HG02852 (cell line): ENCODE measurements around the gene OR13F1.
"Not testable (repeated sequence)": the region's sequence is repeated elsewhere in the genome, so short reads cannot be mapped to it uniquely, and the experiment has no call there.

ENCODE experiments used
- ATAC-seq: cut with Tn5 transposase; IDR thresholded peaks from one replicate; pipeline ENCODE4 v1.9.1; 2021; ENCODE audit warnings: mild to moderate bottlenecking, moderate library complexity; ENCODE audit not compliant: unreplicated experiment

OR13F1 gene

GRCh38 chr9:104503963-104504362 lies at the start of gene OR13F1:
TSS of gene OR13F1 (plus strand) at chr9:104504263. CDS start at chr9:104504263, 0 bp downstream.
- ATAC-seq, result no peak

GRCh38 chr9:104456831-104457230 lies 47.2 kb upstream of the OR13F1 start:
- ATAC-seq, result no peak

- no peak for ATAC-seq
Measured at GRCh38 chr9:104463864-104464263, 40.2 kb upstream of the OR13F1 start.

GRCh38 chr9:104468261-104468660 lies 35.8 kb upstream of the OR13F1 start:
- ATAC-seq, result no peak

- no peak for ATAC-seq
Measured at GRCh38 chr9:104482921-104483570, 21.0 kb upstream of the OR13F1 start.

- no peak for ATAC-seq
Measured at GRCh38 chr9:104485014-104485413, 19.0 kb upstream of the OR13F1 start.

GRCh38 chr9:104494808-104495207 lies 9.3 kb upstream of the OR13F1 start:
- ATAC-seq, result no peak

GRCh38 chr9:104503440-104503839 lies 623 bp upstream of the OR13F1 start:
- no peak for ATAC-seq

- ATAC-seq, result no peak
Measured at GRCh38 chr9:104506565-104506964, 2.5 kb downstream of the OR13F1 start.

GRCh38 chr9:104514901-104515300 lies 10.8 kb downstream of the OR13F1 start:
- ATAC-seq, result no peak

GRCh38 chr9:104520241-104520640 lies 16.2 kb downstream of the OR13F1 start:
- not testable (repeated sequence) for ATAC-seq

GRCh38 chr9:104527109-104527508 lies 23.0 kb downstream of the OR13F1 start, which contains the start of gene OR13C4:
TSS of gene OR13C4 (minus strand) at chr9:104527209. CDS start at chr9:104527209, 0 bp downstream.
- ATAC-seq, result no peak

- ATAC-seq, result no peak
Measured at GRCh38 chr9:104536756-104537155, 32.7 kb downstream of the OR13F1 start, which contains the start of gene OR13C3. TSS of gene OR13C3 (minus strand) at chr9:104536856. CDS start at chr9:104536723, 133 bp downstream.

- no peak for ATAC-seq
Measured at GRCh38 chr9:104539275-104539674, 35.2 kb downstream of the OR13F1 start.

- no peak for ATAC-seq
Measured at GRCh38 chr9:104544644-104545043, 40.6 kb downstream of the OR13F1 start.

- ATAC-seq, result no peak
Measured at GRCh38 chr9:104553261-104553660, 49.2 kb downstream of the OR13F1 start.
